Tibial artery (tissue), 4 donors: ENCODE results near the gene CRMP1.

Experiments used
- DNase-seq, 2 donors: peaks; one replicate each; pipeline ENCODE4 v3.0.0-alpha.2; 2019
- H3K27ac ChIP-seq, 2 donors: fragments of 200-600 bp; sonication (generic) in 1 of 2; 1 replicate in 1 of 2; 2 replicates in 1 of 2; pipeline ENCODE4 v1.5.1; 2018 to 2019; ENCODE audit warnings: mild to moderate bottlenecking in 1 of 2
- H3K27me3 ChIP-seq, 2 donors: fragments of 200-600 bp; sonication (generic) in 1 of 2; one replicate each; pipeline versions ENCODE4 v1.5.1 to v1.6.0; 2016 to 2019
- H3K36me3 ChIP-seq, 3 donors: fragments of 200-600 bp; sonication (generic) in 2 of 3; one replicate each; pipeline ENCODE4 v1.5.1; 2016 to 2019; ENCODE audit warnings: mild to moderate bottlenecking in 2 of 3
- H3K4me1 ChIP-seq, 4 donors: fragments of 200-600 bp; sonication (generic) in 2 of 4; 1 replicate in 3 of 4; 2 replicates in 1 of 4; pipeline ENCODE4 v1.5.1; 2016 to 2019
- H3K4me3 ChIP-seq, 2 donors: fragments of 200-600 bp; sonication (generic) in 1 of 2; 1 replicate in 1 of 2; 2 replicates in 1 of 2; pipeline ENCODE4 v1.5.1; 2018 to 2019; ENCODE audit warnings: mild to moderate bottlenecking in 2 of 2
- H3K9me3 ChIP-seq, 3 donors: fragments of 200-600 bp; sonication (generic) in 1 of 3; one replicate each; pipeline ENCODE4 v1.5.1; 2016 to 2019
- CTCF ChIP-seq, 2 experiments: fragments of 200-600 bp in 1 of 2; fragments of 450-650 bp in 1 of 2; IDR thresholded peaks; one replicate each; pipeline ENCODE4 v1.5.1; 2017 to 2019; ENCODE audit warnings: antibody characterized with exemption in 2 of 2, mild to moderate bottlenecking in 1 of 2, moderate library complexity in 1 of 2
- intact Hi-C: fragments of 100-400 bp; cut with DNase I; formaldehyde crosslinking; loops from one replicate; pipeline ENCODE4 v1.15.0; 2023; ENCODE audit warnings: low total_unique reads

The CRMP1 gene

GRCh38 chr4:5893004-5893580 lies at the start of gene CRMP1:
Gene CRMP1 (minus strand): TSS chr4:5893086. CDS start chr4:5892969, 117 bp downstream.
- Histone ChIP-seq H3K4me3 (no peak within 1 kb of the TSS), H3K9me3 (peaks cover 0 to 4% (median 0%) of the 10 kb centered on the region in 3 donors), H3K4me1 (peaks cover 0 to 32% (median 14%) of the 10 kb centered on the region in 4 donors), H3K27ac (no peak within 1 kb of the TSS), H3K27me3 (peaks cover 0 to 80% of the 10 kb centered on the region in 2 donors), H3K36me3 (no peaks in the 10 kb centered on the region)
- no peak for TF ChIP-seq CTCF (IDR thresholded peaks at IDR 0.05)
- DNase-seq: no peak
- intact Hi-C loops: no loop called here

GRCh38 chr4:5941601-5942000 lies 48.7 kb upstream of the CRMP1 start:
- DNase-seq: no peak
- Histone ChIP-seq H3K36me3 (no peaks in the 10 kb centered on the region), H3K27me3 (peaks cover 0 to 22% of the 10 kb centered on the region in 2 donors), H3K27ac (no peak overlapping the region), H3K9me3 (peaks cover 0 to 15% (median 4%) of the 10 kb centered on the region in 3 donors), H3K4me3 (no peak overlapping the region), H3K4me1 (no peaks in the 10 kb centered on the region)
- intact Hi-C loops: no loop called here
- TF ChIP-seq CTCF (IDR thresholded peaks at IDR 0.05): no peak

GRCh38 chr4:5940470-5941203 lies 47.8 kb upstream of the CRMP1 start:
- H3K9me3 ChIP-seq: peaks cover 0 to 7% (median 0%) of the 10 kb centered on the region in 3 donors
- DNase-seq: no peak
- peaks cover 0 to 18% of the 10 kb centered on the region in 2 donors for H3K27me3 ChIP-seq
- no peak overlapping the region for H3K4me3 ChIP-seq
- no peaks in the 10 kb centered on the region for H3K4me1 ChIP-seq
- no peak for TF ChIP-seq CTCF (IDR thresholded peaks at IDR 0.05)
- no peaks in the 10 kb centered on the region for H3K36me3 ChIP-seq
- intact Hi-C loops: no loop called here
- no peak overlapping the region for H3K27ac ChIP-seq

- H3K36me3 ChIP-seq: no peaks in the 10 kb centered on the region
- intact Hi-C loops: no loop called here
- H3K4me1 ChIP-seq: no peaks in the 10 kb centered on the region
- H3K27me3 ChIP-seq: peaks cover 0 to 28% of the 10 kb centered on the region in 2 donors
- H3K9me3 ChIP-seq: no peaks in the 10 kb centered on the region
- H3K27ac ChIP-seq: no peak overlapping the region
- no peak overlapping the region for H3K4me3 ChIP-seq
- no peak for TF ChIP-seq CTCF (IDR thresholded peaks at IDR 0.05)
- DNase-seq: no peak
These were observed 41.3 kb upstream of the CRMP1 start for GRCh38 chr4:5933996-5934831.

GRCh38 chr4:5933116-5933515 lies 40.2 kb upstream of the CRMP1 start:
- Histone ChIP-seq H3K4me1 (no peaks in the 10 kb centered on the region), H3K9me3 (no peaks in the 10 kb centered on the region), H3K4me3 (no peak overlapping the region), H3K27ac (no peak overlapping the region), H3K27me3 (peaks cover 0 to 28% of the 10 kb centered on the region in 2 donors), H3K36me3 (no peaks in the 10 kb centered on the region)
- DNase-seq: no peak
- intact Hi-C loops: no loop called here
- no peak for TF ChIP-seq CTCF (IDR thresholded peaks at IDR 0.05)
